PC-9 (cell line): ENCODE results near the gene KLK6. TPM values are rescaled to one million over a fixed set of nuclear protein-coding genes. Genes with fewer than 3 reads are reported as not detected.

ENCODE experiments used
- BruUV-seq: library from RNA; stranded (reverse); fragments of 400-500 nt; replicated peaks from 2 replicates; lab custom pipeline; 2021; lab: Mats Ljungman, UMichigan
- CTCF ChIA-PET: fragments of 300-600 bp; sonication (Branson Sonifier 250); formaldehyde crosslinking; loops from one replicate; lab custom pipeline; 2022; ENCODE audit warnings: antibody characterized with exemption; lab: Charles Lee
- POLR2A ChIA-PET: fragments of 300-600 bp; sonication (Branson Sonifier 250); formaldehyde crosslinking; loops from one replicate; lab custom pipeline; 2022; ENCODE audit warnings: antibody characterized with exemption; ENCODE audit not compliant: unreplicated experiment; lab: Charles Lee
- DNase-seq, 2 experiments: peaks; one replicate each; pipeline versions ENCODE4 v3.0.0 to v3.0.0-alpha.2; 2015 to 2022; ENCODE audit warnings: mixed read lengths in 1 of 2
- H2AFZ ChIP-seq: fragments of 200-600 bp; sonication (generic); 2 replicates; pipeline ENCODE4 v1.8.1; 2017; ENCODE audit warnings: antibody characterized with exemption
- H3F3A ChIP-seq: fragments of 200-600 bp; sonication (generic); 2 replicates; pipeline ENCODE4 v1.8.1; 2017; ENCODE audit warnings: antibody characterized with exemption, mild to moderate bottlenecking, low read depth; ENCODE audit not compliant: insufficient read depth
- H3K27ac ChIP-seq: fragments of 200-600 bp; sonication (generic); 2 replicates; pipeline ENCODE4 v1.6.1; 2016; ENCODE audit warnings: mixed run types
- H3K27me3 ChIP-seq: fragments of 200-600 bp; sonication (generic); 2 replicates; pipeline ENCODE4 v1.6.1; 2016; ENCODE audit warnings: low read depth, mixed run types; ENCODE audit not compliant: insufficient read depth
- H3K36me3 ChIP-seq: fragments of 200-600 bp; sonication (generic); 2 replicates; pipeline ENCODE4 v1.6.1; 2016; ENCODE audit warnings: low read depth, mixed run types
- H3K4me1 ChIP-seq: fragments of 200-600 bp; sonication (generic); replicated peaks from 2 replicates; pipeline ENCODE4 v1.6.1; 2016; ENCODE audit warnings: mixed run types; ENCODE audit not compliant: insufficient read depth
- H3K4me2 ChIP-seq: fragments of 200-600 bp; sonication (generic); 2 replicates; pipeline ENCODE4 v1.6.1; 2017; ENCODE audit warnings: mixed run types
- H3K4me3 ChIP-seq: fragments of 200-600 bp; sonication (generic); 2 replicates; pipeline ENCODE4 v1.6.1; 2016; ENCODE audit warnings: mixed run types
- H3K79me2 ChIP-seq: fragments of 200-600 bp; sonication (generic); 2 replicates; pipeline ENCODE4 v1.6.1; 2017; ENCODE audit warnings: low read depth, mixed run types
- H3K9me2 ChIP-seq: fragments of 200-600 bp; sonication (generic); 2 replicates; pipeline ENCODE4 v1.8.1; 2017; ENCODE audit warnings: mild to moderate bottlenecking; ENCODE audit not compliant: insufficient read depth
- H3K9me3 ChIP-seq: fragments of 200-600 bp; sonication (generic); 2 replicates; pipeline ENCODE4 v1.8.1; 2016; ENCODE audit warnings: low read depth; ENCODE audit not compliant: insufficient read depth
- H4K20me1 ChIP-seq: fragments of 200-600 bp; sonication (generic); 2 replicates; pipeline ENCODE4 v1.8.1; 2017; ENCODE audit not compliant: insufficient read depth
- CTCF ChIP-seq: fragments of 200-600 bp; sonication (generic); conservative IDR thresholded peaks from 2 replicates; pipeline ENCODE4 v1.6.1; 2017; ENCODE audit warnings: mixed run types, antibody characterized with exemption, mild to moderate bottlenecking, moderate library complexity
- EZH2 ChIP-seq: fragments of 200-600 bp; sonication (generic); IDR thresholded peaks from 2 replicates; pipeline ENCODE4 v1.8.0; 2017; ENCODE audit warnings: antibody characterized with exemption, low read depth
- intact Hi-C: fragments of 100-400 bp; cut with micrococcal nuclease; formaldehyde crosslinking; loops from one replicate; pipeline ENCODE4 v1.10.0; 2022; ENCODE audit not compliant: unreplicated experiment
- total RNA-seq: library from RNA; stranded (reverse); gene quantifications from 2 replicates; pipeline ENCODE4 v1.2.3, GENCODE V29; 2021

The KLK6 gene
- total RNA-seq, 1 experiment from 2014 or later = 490 TPM

GRCh38 chr19:51000426-51000825, 31.0 kb upstream of the KLK6 start:
- H3K36me3 ChIP-seq = peaks cover 7% of the 10 kb centered on the region; the same call in 1 of the 2 replicates
- peak in 1 of 2 experiments; percentile 48 for DNase-seq
- H3K4me1 ChIP-seq = peaks cover 8% of the 10 kb centered on the region
- intact Hi-C loops = no loop called here
- BruUV-seq = no TSS peak
- no peak for TF ChIP-seq EZH2
- TF ChIP-seq CTCF = no peak
- H3K4me2 ChIP-seq = peak overlapping the region; percentile 93
- no peaks in the 10 kb centered on the region for H4K20me1 ChIP-seq
- H3K27ac ChIP-seq = peak overlapping the region; percentile 66
- no peaks in the 10 kb centered on the region for H3K27me3 ChIP-seq
- H3K9me3 ChIP-seq = no peaks in the 10 kb centered on the region
- peaks cover 24% of the 10 kb centered on the region; the same call in 1 of the 2 replicates for H3F3A ChIP-seq
- H3K79me2 ChIP-seq = peaks cover 26% of the 10 kb centered on the region
- peak overlapping the region; percentile 64 for H3K4me3 ChIP-seq
- CTCF ChIA-PET = interaction anchor here (0.6 to 2.6 kb wide), 3 partner anchors 17 to 21 kb away, joined by 3 to 20 read pairs (median 4); partner anchors contain the start of gene KLK7
- POLR2A ChIA-PET = interaction anchor here (0.6 to 2.1 kb wide), 4 partner anchors 8 to 31 kb away, joined by 5 to 22 read pairs (median 14); partner anchors contain the start of genes KLK6 and KLK7
- H3K9me2 ChIP-seq = no peaks in the 10 kb centered on the region
- peak overlapping the region; percentile 77; the same call in 1 of the 2 replicates for H2AFZ ChIP-seq

- intact Hi-C loops = no loop called here
- Histone ChIP-seq H3K27ac (no peak overlapping the region), H3K79me2 (peaks cover 26% of the 10 kb centered on the region), H4K20me1 (no peaks in the 10 kb centered on the region), H3F3A (peaks cover 38% of the 10 kb centered on the region), H3K4me1 (peaks cover 16% of the 10 kb centered on the region), H3K4me2 (no peak overlapping the region), H3K27me3 (no peaks in the 10 kb centered on the region), H3K9me3 (no peaks in the 10 kb centered on the region), H2AFZ (no peak overlapping the region), H3K4me3 (no peak overlapping the region), H3K36me3 (peaks cover 14% of the 10 kb centered on the region; the same call in 1 of the 2 replicates), H3K9me2 (no peaks in the 10 kb centered on the region; the same call in 1 of the 2 replicates)
- ChIA-PET CTCF (interaction anchor here (0.6 kb wide), 1 partner anchor 18 kb away, joined by 4 read pairs; no protein-coding TSS in a partner anchor), POLR2A (interaction anchor here (0.6 to 0.7 kb wide), 2 partner anchors 11 to 47 kb away, joined by 3 to 4 read pairs; no protein-coding TSS in a partner anchor)
- no peak for TF ChIP-seq CTCF
- TF ChIP-seq EZH2 = no peak
- BruUV-seq = no TSS peak
- DNase-seq = no peak
Observed at GRCh38 chr19:50998686-50999085, 29.3 kb upstream of the KLK6 start.

GRCh38 chr19:50998061-50998460, 28.7 kb upstream of the KLK6 start:
- Histone ChIP-seq H3K36me3 (peaks cover 14% of the 10 kb centered on the region; the same call in 1 of the 2 replicates), H2AFZ (no peak overlapping the region), H3F3A (peaks cover 38% of the 10 kb centered on the region), H3K27me3 (no peaks in the 10 kb centered on the region), H3K4me3 (no peak overlapping the region), H3K27ac (no peak overlapping the region), H3K9me2 (no peaks in the 10 kb centered on the region; the same call in 1 of the 2 replicates), H4K20me1 (no peaks in the 10 kb centered on the region), H3K4me1 (peaks cover 22% of the 10 kb centered on the region), H3K9me3 (no peaks in the 10 kb centered on the region), H3K4me2 (no peak overlapping the region), H3K79me2 (peaks cover 26% of the 10 kb centered on the region)
- DNase-seq = no peak
- CTCF ChIA-PET = no interaction called here
- no peak for TF ChIP-seq CTCF
- no peak for TF ChIP-seq EZH2
- intact Hi-C loops = no loop called here
- POLR2A ChIA-PET = no interaction called here
- no TSS peak for BruUV-seq
